Activated T-helper 1 cell treated with Interleukin-2 at 50 U/mL for 16 hours (primary cell): ENCODE measurements around the gene VASH1.

ENCODE experiments used
- DNase-seq: peaks from one replicate; pipeline ENCODE4 v3.0.0-alpha.2; 2020; ENCODE audit warnings: low read depth

VASH1 gene

DNA sequence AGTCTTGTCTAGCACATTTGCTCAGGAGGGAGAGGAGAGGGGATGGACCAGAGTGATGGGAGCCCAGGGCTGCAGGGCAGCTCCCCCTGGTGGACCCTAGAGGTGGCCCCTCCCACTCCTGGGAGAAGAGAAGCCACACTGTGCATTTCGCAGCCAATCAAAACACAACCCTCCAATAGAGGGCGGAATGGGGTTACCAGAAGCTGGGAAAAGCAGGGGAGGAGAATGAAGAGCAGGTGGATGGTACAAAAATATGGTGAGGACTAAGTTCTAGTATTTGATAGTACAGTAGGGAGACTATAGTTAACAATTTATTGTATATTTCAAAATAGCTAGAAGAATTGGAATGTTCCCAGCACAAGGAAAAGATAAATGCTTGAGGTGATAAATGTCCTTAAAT lies 23.6 kb downstream of the VASH1 start:
- DNase-seq = peak; percentile 38

- no peak for DNase-seq
These were observed 25.3 kb downstream of the VASH1 start for GRCh38 chr14:76786601-76787000.

- no peak for DNase-seq
These were observed 31.2 kb downstream of the VASH1 start for GRCh38 chr14:76792422-76792821.

DNA sequence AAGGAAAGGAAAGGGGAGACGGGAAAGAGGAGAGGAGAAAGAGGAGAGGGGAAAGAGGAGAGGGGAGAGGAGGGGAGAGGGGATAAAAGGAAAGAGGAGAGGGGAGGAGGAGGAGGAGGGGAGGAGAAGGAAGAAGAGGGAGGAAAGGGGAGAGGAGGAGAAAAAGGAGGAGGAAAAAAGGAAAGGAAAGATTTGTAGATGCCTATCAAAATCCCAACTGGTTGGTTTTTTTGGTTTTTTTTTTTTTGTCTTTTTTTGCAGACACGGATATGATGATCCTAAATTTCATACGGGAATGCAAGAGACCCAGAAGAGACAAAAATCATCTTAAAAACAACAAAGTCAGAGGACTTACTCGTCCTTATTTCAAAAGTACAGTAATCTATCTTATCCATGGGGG lies 32.1 kb downstream of the VASH1 start:
- DNase-seq = no peak

DNA sequence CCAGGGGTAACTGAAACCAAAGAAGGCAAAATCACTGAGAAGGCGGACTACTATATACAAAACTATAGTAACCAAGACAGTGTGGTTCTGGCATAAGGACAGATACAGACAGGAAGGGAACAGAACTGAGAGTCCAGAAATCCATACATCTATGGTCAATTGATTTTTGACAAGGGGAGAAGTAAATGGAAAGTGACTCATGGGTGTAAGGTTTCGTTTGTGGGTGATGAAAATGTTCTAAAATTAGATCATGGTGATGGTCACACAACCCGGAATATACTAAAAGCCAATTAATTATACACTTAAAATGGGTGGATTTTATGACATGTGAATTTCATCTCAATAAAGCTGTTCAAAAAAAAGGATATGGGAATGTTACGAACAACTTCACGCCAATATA lies 32.7 kb downstream of the VASH1 start:
- DNase-seq = no peak

DNA sequence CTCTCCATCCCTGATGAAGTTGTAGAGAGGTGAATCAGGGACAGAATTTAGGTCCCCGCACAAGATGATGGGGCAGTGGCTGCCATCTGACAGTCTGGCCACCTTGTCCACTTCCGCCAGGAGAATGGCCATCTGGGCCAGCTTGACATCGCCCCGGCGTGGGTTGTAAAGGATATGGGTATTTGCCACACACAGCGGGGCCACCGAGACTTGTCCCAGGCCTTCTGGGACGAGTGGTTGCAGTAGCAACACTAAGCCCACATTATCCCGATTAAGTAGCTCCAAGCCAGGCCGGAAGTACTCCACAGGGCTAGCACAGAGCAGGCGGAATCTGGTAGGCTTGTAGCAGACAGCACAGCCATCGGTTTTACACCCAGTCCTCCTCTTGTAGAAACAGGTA lies 45.2 kb downstream of the VASH1 start:
- no peak for DNase-seq

GRCh38 chr14:76808011-76808410 lies 46.7 kb downstream of the VASH1 start:
- DNase-seq = no peak

- no peak for DNase-seq
These were observed 47.7 kb downstream of the VASH1 start for GRCh38 chr14:76808990-76809389.

GRCh38 chr14:76810525-76810924 lies 49.3 kb downstream of the VASH1 start:
- no peak for DNase-seq

DNA sequence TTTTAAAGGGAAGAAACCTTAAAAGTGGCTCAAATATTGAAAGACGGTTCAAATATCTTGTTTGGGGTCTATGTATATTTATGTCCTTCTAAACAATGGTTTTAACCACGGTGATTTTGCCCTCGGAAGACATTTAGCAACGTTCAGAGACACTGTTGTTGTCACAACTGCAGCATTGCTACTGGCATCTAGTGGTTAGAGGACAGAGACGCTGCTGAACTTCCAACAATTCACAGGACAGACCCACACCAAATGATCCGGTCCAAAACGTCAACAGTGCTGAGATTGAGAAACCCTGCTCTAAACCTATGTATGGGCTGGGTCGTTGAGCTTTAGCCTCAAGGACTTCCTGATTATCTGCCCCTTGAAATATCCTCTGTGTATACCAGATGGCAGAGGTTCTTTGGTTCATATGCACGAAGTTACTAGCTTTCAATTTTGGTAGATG lies 49.7 kb downstream of the VASH1 start:
- DNase-seq = no peak

DNA sequence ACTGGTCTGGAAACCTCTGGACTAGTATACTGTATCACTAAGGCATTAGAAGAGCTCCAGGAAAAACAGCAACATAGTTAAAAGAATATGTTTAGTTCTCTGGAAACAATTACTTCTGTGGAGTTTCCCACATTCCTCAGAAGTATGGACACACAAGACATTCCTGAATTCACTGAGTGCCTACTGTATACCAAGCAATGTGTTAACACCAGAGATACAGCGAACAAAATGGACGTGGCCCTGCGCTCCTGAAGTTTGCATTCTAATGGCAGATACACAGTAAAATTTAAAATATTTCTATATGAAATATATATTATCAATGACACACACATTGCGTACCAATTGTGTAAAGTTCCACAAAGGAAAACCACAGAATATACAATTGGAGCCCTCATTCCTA lies 50.3 kb downstream of the VASH1 start:
- DNase-seq = no peak

- DNase-seq = no peak
These were observed 50.8 kb downstream of the VASH1 start for GRCh38 chr14:76812093-76812421.

- peak; percentile 96 for DNase-seq
These were observed 51.4 kb downstream of the VASH1 start, which contains the start of gene ANGEL1 for GRCh38 chr14:76812422-76813383. ANGEL1 (minus strand) TSS chr14:76812882; CDS start chr14:76812827, 55 bp downstream.

- no peak for DNase-seq
These were observed 53.7 kb downstream of the VASH1 start for GRCh38 chr14:76814726-76815645.

GRCh38 chr14:76820700-76821099 lies 59.4 kb downstream of the VASH1 start:
- no peak for DNase-seq

DNA sequence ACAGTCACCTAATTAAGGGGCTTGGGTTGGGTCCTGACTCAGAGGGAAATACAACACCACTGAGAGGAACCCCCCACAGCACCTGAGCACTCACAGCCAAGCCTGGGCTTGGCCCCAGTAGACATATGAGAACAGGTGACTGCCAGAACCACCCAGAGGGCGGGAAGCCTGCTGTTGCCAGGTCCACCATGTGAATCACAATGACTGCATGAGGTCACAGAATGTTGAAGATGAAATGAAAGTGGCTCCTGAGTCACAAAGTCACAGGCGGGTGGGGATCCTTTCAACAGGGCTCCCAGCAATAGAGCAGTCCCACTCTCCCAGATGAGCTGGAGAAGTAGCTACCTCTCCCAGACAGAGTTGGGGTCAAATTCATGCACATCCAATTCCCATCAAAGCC lies 64.9 kb downstream of the VASH1 start, which contains the start of gene LRRC74A:
TSS of gene LRRC74A (plus strand) at position 287 of the 400 bp plus-strand sequence. CDS start 290 bp downstream, outside the sequence.
- no peak for DNase-seq

DNA sequence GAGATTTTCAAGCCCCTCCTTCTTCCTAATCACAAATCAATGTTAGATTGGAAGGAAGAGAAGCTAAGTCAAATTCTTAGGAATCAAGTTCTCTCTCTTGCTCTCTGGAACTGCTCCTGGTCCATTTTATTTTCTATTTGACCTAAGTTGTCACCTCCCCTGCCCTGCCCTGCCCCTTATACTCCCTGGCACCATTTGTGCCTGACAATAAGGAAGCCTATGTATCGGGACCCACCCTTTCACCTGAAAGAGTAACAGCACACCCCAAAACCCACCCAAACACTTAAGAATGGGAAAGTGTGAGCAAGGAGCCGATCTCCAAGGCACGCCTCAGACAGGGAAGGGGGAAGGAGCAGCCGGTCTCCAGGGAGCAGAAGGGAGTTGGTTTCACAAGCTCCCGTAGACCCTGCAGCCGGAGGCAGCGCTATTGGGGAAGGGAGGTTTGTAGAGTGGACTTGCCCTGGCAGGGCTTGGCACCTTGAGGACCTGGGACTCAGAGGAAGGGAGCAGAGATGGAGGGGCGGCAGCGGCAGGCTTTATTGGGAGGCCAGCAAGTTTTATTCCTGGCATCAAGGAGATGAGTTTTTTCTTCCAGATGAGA lies 66.5 kb downstream of the VASH1 start:
- no peak for DNase-seq

DNA sequence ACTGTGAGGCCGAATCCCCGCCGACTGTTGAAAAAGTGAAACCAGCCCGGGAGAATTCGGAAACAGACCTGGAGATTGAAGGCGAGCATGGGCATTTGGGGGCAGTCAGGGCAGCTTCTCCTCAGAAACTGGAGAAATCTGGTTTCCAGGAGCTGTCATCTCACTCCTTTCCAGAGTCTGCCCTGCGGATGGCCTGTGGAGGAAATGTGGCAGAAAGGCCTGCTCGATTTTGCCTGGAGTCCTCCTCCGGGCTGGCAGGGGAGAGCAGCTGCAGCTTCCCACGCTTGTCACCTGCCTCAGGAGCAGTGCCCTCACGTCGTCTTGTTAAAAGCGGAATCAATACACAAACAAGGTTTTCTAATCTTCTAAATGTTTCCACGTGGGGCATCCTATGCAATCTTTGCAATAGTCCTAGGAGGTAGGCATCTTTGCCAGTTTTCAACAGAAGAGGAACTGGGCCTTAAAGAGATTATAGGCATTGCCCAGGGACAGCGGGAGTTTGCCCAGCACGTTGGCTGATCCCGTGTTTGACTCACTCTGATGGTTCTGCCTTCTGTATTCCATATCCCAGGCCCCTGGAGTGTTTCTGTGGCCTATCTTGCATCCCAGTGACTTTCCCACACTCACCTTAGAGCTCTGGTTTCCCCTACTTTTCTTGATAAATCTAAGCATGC lies 67.2 kb downstream of the VASH1 start:
- DNase-seq = no peak

DNA sequence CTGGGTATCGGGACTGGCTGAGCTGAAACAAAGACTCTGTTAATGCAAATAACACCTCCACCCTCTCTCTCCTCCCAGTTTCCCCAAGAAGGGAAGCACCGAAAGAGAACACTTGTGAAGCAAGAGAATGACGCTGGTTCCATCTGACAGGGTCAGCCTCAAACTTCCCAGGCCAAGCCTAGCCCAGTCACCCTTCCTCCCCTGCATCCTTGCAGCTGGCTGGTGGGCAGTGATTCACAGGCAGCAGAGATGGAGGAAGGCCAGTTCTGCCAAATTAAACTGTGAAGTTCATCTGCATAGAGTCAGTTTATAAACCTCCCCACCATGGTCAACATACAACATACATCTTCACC lies 67.7 kb downstream of the VASH1 start:
- DNase-seq = no peak

DNA sequence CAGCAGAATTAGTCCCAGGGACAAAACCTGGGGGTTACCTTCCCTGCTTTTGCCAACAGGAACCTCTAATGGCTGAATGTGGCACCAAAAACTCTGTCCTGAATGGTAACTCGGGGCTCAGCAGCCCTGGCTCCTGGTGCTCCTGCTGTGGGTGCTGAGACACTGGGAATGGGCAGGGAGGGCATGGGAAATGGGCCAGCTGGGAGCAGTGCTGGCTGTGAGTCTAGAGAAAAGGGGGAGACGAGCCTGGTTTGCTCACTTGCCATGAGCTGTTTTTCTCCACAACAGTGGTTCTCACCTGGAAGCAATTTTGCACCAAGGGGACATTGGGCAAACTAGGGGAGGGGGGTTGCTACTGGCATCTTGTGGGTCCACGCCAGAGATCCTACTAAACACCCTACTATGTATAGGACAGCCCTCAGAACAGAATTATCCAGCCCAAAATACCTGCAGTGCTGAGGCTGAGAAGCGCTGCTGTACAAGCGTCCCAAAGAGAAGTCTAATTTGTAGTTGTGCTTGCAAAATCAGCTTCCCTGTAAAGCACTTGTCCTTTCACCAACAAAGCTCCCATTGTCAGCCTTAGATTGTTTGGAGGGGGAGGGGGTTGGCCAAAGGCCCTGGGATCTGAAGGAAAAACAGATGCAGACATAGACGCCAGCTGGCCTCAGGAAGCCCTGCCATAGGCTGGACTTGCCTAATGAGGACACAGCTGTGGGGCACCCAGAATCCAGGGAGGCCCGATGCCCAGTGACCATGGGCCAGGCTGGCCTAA lies 68.6 kb downstream of the VASH1 start:
- no peak for DNase-seq

- DNase-seq = no peak
These were observed 69.3 kb downstream of the VASH1 start for GRCh38 chr14:76830556-76830955.
